ACC112 (cell line): ENCODE measurements around the gene PHETA1.
"Not testable (repeated sequence)": the region's sequence is repeated elsewhere in the genome, so short reads cannot be mapped to it uniquely, and the experiment has no call there.

Source experiments
- H2AFZ ChIP-seq: fragments of 200-600 bp; sonication (generic); one replicate; pipeline ENCODE4 v1.6.0; 2017; ENCODE audit warnings: antibody characterized with exemption, low read length; ENCODE audit not compliant: unreplicated experiment
- H3K27ac ChIP-seq: fragments of 200-600 bp; sonication (generic); 2 replicates; pipeline ENCODE4 v1.5.1; 2014; ENCODE audit warnings: low read depth, mild to moderate bottlenecking, antibody characterized with exemption, low read length, moderate library complexity
- H3K27me3 ChIP-seq: fragments of 200-600 bp; sonication (generic); 2 replicates; pipeline ENCODE4 v1.6.1; 2014; ENCODE audit warnings: mild to moderate bottlenecking, antibody characterized with exemption, low read length, moderate library complexity, mixed read lengths; ENCODE audit not compliant: insufficient read depth
- H3K36me3 ChIP-seq: fragments of 200-600 bp; sonication (generic); 2 replicates; pipeline ENCODE4 v1.6.1; 2016; ENCODE audit warnings: mild to moderate bottlenecking, antibody characterized with exemption, low read length, moderate library complexity, mixed read lengths; ENCODE audit not compliant: insufficient read depth
- H3K4me1 ChIP-seq: fragments of 200-600 bp; sonication (generic); one replicate; pipeline ENCODE4 v1.6.1; 2016; ENCODE audit warnings: low read length, mixed read lengths; ENCODE audit not compliant: insufficient read depth, unreplicated experiment, control insufficient read depth
- H3K4me3 ChIP-seq: fragments of 200-600 bp; sonication (generic); 2 replicates; pipeline ENCODE4 v1.5.1; 2014; ENCODE audit warnings: mild to moderate bottlenecking, low read depth, low read length
- H3K79me2 ChIP-seq: fragments of 200-600 bp; sonication (generic); one replicate; pipeline ENCODE4 v1.6.0; 2016; ENCODE audit warnings: low read length; ENCODE audit not compliant: control insufficient read depth, unreplicated experiment, insufficient read depth

PHETA1 gene

GRCh38 chr12:111335301-111335700 is 33.6 kb downstream of the PHETA1 start:
- not testable (repeated sequence) for H3K27me3 ChIP-seq, H3K27ac ChIP-seq, H3K79me2 ChIP-seq, H3K4me3 ChIP-seq, H2AFZ ChIP-seq, H3K36me3 ChIP-seq, H3K4me1 ChIP-seq

GRCh38 chr12:111334393-111334915 is 34.4 kb downstream of the PHETA1 start:
- H3K4me1 ChIP-seq, result no peaks in the 10 kb centered on the region
- H3K79me2 ChIP-seq, result no peaks in the 10 kb centered on the region
- no peak overlapping the region for H2AFZ ChIP-seq
- no peaks in the 10 kb centered on the region for H3K36me3 ChIP-seq
- H3K27ac ChIP-seq, result no peak overlapping the region
- no peak overlapping the region for H3K4me3 ChIP-seq
- H3K27me3 ChIP-seq, result peaks cover 6% of the 10 kb centered on the region; the same call in 1 of the 2 replicates

- H3K27ac ChIP-seq, result no peak overlapping the region
- H3K79me2 ChIP-seq, result no peaks in the 10 kb centered on the region
- peaks cover 11% of the 10 kb centered on the region; the same call in 1 of the 2 replicates for H3K27me3 ChIP-seq
- no peaks in the 10 kb centered on the region for H3K36me3 ChIP-seq
- no peak overlapping the region for H3K4me3 ChIP-seq
- no peak overlapping the region for H2AFZ ChIP-seq
- H3K4me1 ChIP-seq, result no peaks in the 10 kb centered on the region
These were observed 37.8 kb downstream of the PHETA1 start for GRCh38 chr12:111330800-111331752.

GRCh38 chr12:111328138-111328537 is 40.8 kb downstream of the PHETA1 start:
- Histone ChIP-seq H3K36me3 (no peaks in the 10 kb centered on the region), H3K4me1 (no peaks in the 10 kb centered on the region), H2AFZ (no peak overlapping the region), H3K27ac (no peak overlapping the region), H3K79me2 (no peaks in the 10 kb centered on the region), H3K4me3 (no peak overlapping the region), H3K27me3 (peaks cover 6% of the 10 kb centered on the region; the same call in 1 of the 2 replicates)

DNA sequence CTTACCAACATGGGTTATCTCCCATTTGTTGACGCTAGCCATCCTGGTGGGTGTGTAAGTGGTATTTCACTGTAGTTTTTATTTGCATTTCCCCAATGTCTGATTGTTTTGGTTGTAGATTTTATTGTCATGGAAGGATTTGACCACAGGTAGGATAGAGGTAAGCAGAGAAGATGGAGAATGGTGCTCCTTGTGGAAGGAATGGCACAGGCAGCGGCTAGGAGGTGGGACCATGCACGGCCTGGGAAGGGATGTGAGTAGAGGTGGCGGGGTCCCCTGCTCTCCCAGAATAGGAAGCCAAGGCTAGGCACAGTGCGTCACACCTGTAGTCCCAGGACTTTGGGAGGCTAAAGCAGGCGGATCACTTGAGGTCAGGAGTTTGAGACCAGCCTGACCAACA is 41.4 kb downstream of the PHETA1 start:
- no peak overlapping the region for H3K4me3 ChIP-seq
- no peaks in the 10 kb centered on the region for H3K4me1 ChIP-seq
- H3K27me3 ChIP-seq, result peaks cover 6% of the 10 kb centered on the region; the same call in 1 of the 2 replicates
- no peaks in the 10 kb centered on the region for H3K79me2 ChIP-seq
- H3K36me3 ChIP-seq, result no peaks in the 10 kb centered on the region
- no peak overlapping the region for H3K27ac ChIP-seq
- H2AFZ ChIP-seq, result no peak overlapping the region

GRCh38 chr12:111322336-111323250 is 46.3 kb downstream of the PHETA1 start:
- Histone ChIP-seq H3K27me3 (no peaks in the 10 kb centered on the region), H3K36me3 (no peaks in the 10 kb centered on the region), H2AFZ (no peak overlapping the region), H3K4me3 (no peak overlapping the region), H3K79me2 (no peaks in the 10 kb centered on the region), H3K27ac (no peak overlapping the region), H3K4me1 (no peaks in the 10 kb centered on the region)

DNA sequence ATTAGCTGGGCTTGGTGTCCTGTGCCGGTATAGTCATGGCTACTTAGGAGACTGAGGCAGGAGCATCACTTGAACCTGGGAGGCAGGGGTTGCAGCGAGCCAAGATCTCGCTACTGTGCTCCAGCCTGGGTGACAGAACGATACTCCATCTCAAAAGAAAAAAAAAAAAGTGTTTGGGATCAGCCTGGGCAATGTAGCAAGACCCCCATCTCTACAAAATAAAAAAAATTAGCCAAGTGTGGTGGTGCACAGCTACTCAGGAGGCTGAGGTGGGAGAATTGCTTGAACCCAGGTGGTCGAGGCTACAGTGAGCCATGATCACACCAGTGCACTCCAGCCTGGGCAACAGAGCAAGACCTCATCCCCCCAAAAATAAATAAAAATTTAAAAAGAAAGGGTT is 47.6 kb downstream of the PHETA1 start:
- Histone ChIP-seq H3K79me2 (no peaks in the 10 kb centered on the region), H3K36me3 (no peaks in the 10 kb centered on the region), H2AFZ (no peak overlapping the region), H3K27ac (no peak overlapping the region), H3K27me3 (no peaks in the 10 kb centered on the region), H3K4me3 (no peak overlapping the region), H3K4me1 (no peaks in the 10 kb centered on the region)

DNA sequence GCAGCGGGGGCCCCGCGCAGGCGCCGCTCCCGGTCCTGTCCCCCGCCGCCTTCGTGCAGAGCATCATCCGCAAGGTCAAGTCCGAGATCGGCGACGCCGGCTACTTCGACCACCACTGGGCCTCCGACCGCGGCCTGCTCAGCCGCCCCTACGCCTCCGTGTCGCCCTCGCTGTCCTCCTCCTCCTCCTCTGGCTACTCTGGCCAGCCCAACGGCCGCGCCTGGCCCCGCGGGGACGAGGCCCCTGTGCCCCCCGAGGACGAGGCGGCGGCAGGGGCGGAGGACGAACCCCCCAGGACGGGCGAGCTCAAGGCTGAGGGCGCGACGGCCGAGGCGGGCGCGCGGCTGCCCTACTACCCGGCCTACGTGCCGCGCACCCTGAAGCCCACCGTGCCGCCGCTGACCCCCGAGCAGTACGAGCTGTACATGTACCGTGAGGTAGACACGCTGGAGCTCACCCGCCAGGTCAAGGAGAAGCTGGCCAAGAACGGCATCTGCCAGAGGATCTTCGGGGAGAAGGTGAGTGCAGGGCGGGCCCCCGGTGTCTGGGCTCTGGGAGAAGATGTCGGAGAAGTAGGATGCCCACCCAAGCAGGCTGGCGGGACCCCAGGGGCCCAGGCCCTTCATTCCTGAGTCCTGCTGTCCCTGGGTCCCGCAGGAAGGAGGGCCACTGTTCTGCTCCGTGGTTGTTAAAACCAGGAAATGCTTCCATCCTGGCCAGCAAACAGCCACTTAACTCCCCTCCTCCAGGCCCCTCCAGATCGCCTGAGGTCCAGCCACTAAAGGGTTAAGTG is 48.4 kb downstream of the PHETA1 start:
- no peak overlapping the region for H3K27ac ChIP-seq
- no peaks in the 10 kb centered on the region for H3K27me3 ChIP-seq
- H3K4me1 ChIP-seq, result peaks cover 4% of the 10 kb centered on the region
- no peak overlapping the region for H3K4me3 ChIP-seq
- H2AFZ ChIP-seq, result no peak overlapping the region
- no peaks in the 10 kb centered on the region for H3K79me2 ChIP-seq
- no peaks in the 10 kb centered on the region for H3K36me3 ChIP-seq

GRCh38 chr12:111319600-111320257 is 49.2 kb downstream of the PHETA1 start:
- Histone ChIP-seq H3K27ac (no peak overlapping the region), H2AFZ (no peak overlapping the region), H3K36me3 (no peaks in the 10 kb centered on the region), H3K27me3 (no peaks in the 10 kb centered on the region), H3K79me2 (no peaks in the 10 kb centered on the region), H3K4me1 (peaks cover 12% of the 10 kb centered on the region), H3K4me3 (no peak overlapping the region)
